NCI-H1694 treated with DMSO at 0.1 percent for 48 hours (cell line): Measurements from ENCODE around the gene KRT10.

Source experiments
- DNase-seq: peaks from one replicate; lab custom pipeline; 2025; lab: John Stamatoyannopoulos, UW

KRT10 gene

GRCh38 chr17:40803617-40804082, 18.8 kb downstream of the KRT10 start:
- peak; percentile 71 for DNase-seq

GRCh38 chr17:40801157-40801556, 21.3 kb downstream of the KRT10 start:
- DNase-seq, result no peak

GRCh38 chr17:40800381-40800780, 22.0 kb downstream of the KRT10 start:
- DNase-seq, result no peak

- no peak for DNase-seq
Observed at GRCh38 chr17:40799859-40800258, 22.6 kb downstream of the KRT10 start, which contains the start of gene KRT28. KRT28 (minus strand) TSS chr17:40799959; CDS start chr17:40799893, 66 bp downstream.

- no peak for DNase-seq
Observed at GRCh38 chr17:40796846-40797245, 25.6 kb downstream of the KRT10 start.

GRCh38 chr17:40795019-40795667, 27.3 kb downstream of the KRT10 start:
- DNase-seq, result no peak

GRCh38 chr17:40794466-40794865, 27.9 kb downstream of the KRT10 start:
- DNase-seq, result no peak

GRCh38 chr17:40793832-40794231, 28.6 kb downstream of the KRT10 start:
- DNase-seq, result no peak

- peak; percentile 3 for DNase-seq
Observed at GRCh38 chr17:40791787-40792436, 30.5 kb downstream of the KRT10 start.

GRCh38 chr17:40791111-40791510, 31.3 kb downstream of the KRT10 start:
- DNase-seq, result no peak

GRCh38 chr17:40782450-40782849, 40.0 kb downstream of the KRT10 start, which contains the start of gene KRT27:
KRT27 (minus strand) TSS chr17:40782550; CDS start chr17:40782493, 57 bp downstream.
- no peak for DNase-seq

GRCh38 chr17:40779181-40779909, 43.1 kb downstream of the KRT10 start:
- DNase-seq, result no peak

GRCh38 chr17:40778461-40778860, 44.0 kb downstream of the KRT10 start:
- DNase-seq, result no peak

GRCh38 chr17:40777971-40778370, 44.4 kb downstream of the KRT10 start:
- no peak for DNase-seq

- DNase-seq, result no peak
Observed at GRCh38 chr17:40777459-40777858, 45.0 kb downstream of the KRT10 start.

- no peak for DNase-seq
Observed at GRCh38 chr17:40775945-40776344, 46.5 kb downstream of the KRT10 start.

- DNase-seq, result no peak
Observed at GRCh38 chr17:40772101-40772500, 50.3 kb downstream of the KRT10 start, which contains the start of gene KRT26. KRT26 (minus strand) TSS chr17:40772201; CDS start chr17:40772113, 88 bp downstream.
